OCI-LY1 (cell line): ENCODE measurements around the gene MZT2A.
"Not testable (repeated sequence)": the region's sequence is repeated elsewhere in the genome, so short reads cannot be mapped to it uniquely, and the experiment has no call there.

Experiments used
- EZH2 ChIP-seq: fragments of 200-600 bp; sonication (generic), shearing (Covaris generic); IDR thresholded peaks from 2 replicates; pipeline ENCODE4 v1.8.0; 2017; ENCODE audit warnings: borderline replicate concordance, mixed run types, mild to moderate bottlenecking, antibody characterized with exemption, low read length, moderate library complexity, mixed read lengths
- TF ChIP-seq, protein P1 (sequence below): fragments of 200-600 bp; sonication (generic), shearing (Covaris generic); IDR thresholded peaks from 2 replicates; pipeline ENCODE4 v1.5.1; 2017; ENCODE audit warnings: mild to moderate bottlenecking, antibody characterized with exemption, low read length, moderate library complexity, mixed read lengths

DNA sequence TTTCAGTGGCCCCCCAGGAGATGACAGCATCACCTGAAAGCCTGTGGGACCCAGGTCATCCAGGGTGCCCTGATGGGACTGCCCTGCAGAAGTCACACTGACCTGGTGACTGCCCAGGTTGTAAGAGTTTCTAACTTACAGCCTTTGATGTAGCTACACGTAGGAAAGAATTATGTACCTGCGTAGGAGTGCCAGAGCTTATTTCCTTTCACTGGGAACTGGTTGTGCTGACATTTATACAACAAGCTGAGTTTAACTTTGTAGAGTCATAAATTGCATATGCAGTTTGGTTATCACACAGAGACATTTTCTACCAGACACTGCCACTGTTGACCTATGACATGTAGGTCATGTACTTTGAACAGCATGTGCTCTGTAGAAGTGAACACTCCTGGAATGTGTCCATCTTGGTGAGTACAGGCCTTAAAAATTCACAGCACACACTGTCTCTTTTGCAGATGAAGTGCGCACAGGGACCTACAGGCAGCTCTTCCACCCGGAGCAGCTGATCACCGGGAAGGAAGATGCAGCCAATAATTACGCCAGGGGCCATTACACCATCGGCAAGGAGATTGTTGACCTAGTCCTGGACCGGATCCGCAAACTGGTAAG is 13.2 kb downstream of the MZT2A start:
- TF ChIP-seq, protein P1, sequence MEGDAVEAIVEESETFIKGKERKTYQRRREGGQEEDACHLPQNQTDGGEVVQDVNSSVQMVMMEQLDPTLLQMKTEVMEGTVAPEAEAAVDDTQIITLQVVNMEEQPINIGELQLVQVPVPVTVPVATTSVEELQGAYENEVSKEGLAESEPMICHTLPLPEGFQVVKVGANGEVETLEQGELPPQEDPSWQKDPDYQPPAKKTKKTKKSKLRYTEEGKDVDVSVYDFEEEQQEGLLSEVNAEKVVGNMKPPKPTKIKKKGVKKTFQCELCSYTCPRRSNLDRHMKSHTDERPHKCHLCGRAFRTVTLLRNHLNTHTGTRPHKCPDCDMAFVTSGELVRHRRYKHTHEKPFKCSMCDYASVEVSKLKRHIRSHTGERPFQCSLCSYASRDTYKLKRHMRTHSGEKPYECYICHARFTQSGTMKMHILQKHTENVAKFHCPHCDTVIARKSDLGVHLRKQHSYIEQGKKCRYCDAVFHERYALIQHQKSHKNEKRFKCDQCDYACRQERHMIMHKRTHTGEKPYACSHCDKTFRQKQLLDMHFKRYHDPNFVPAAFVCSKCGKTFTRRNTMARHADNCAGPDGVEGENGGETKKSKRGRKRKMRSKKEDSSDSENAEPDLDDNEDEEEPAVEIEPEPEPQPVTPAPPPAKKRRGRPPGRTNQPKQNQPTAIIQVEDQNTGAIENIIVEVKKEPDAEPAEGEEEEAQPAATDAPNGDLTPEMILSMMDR = not testable (repeated sequence)
- not testable (repeated sequence) for TF ChIP-seq EZH2
